Neural progenitor cell (in vitro differentiated cells): ENCODE measurements around the gene NIM1K. TPM values are rescaled to one million over a fixed set of nuclear protein-coding genes. Genes with fewer than 3 reads are reported as not detected.
A peak's percentile ranks its signal among the peaks of the same experiment; 100 is the strongest.

Source experiments
- DNase-seq: peaks from one replicate; pipeline ENCODE4 v3.0.0-alpha.2; 2016; ENCODE audit warnings: low spot score
- H2AFZ ChIP-seq: fragments of 200-600 bp; sonication (generic); replicated peaks from 2 replicates; pipeline ENCODE4 v1.6.1; 2016; ENCODE audit warnings: antibody characterized with exemption
- H3F3A ChIP-seq: fragments of 200-600 bp; sonication (generic); 2 replicates; pipeline ENCODE4 v1.6.1; 2016; ENCODE audit warnings: antibody characterized with exemption, low read depth
- H3K27ac ChIP-seq: fragments of 200-600 bp; sonication (generic); 2 replicates; pipeline ENCODE4 v1.5.1; 2016; ENCODE audit warnings: mild to moderate bottlenecking
- H3K27me3 ChIP-seq: fragments of 200-600 bp; sonication (generic); 2 replicates; pipeline ENCODE4 v1.6.1; 2016; ENCODE audit warnings: mild to moderate bottlenecking, moderate library complexity
- H3K36me3 ChIP-seq: fragments of 200-600 bp; sonication (generic); 2 replicates; pipeline ENCODE4 v1.5.1; 2016
- H3K4me1 ChIP-seq: fragments of 200-600 bp; sonication (generic); 2 replicates; pipeline ENCODE4 v1.6.1; 2016; ENCODE audit warnings: mixed run types
- H3K4me2 ChIP-seq: fragments of 200-600 bp; sonication (generic); 2 replicates; pipeline ENCODE4 v1.6.1; 2016
- H3K4me3 ChIP-seq: fragments of 200-600 bp; sonication (generic); 2 replicates; pipeline ENCODE4 v1.5.1; 2016
- H3K79me2 ChIP-seq: fragments of 200-600 bp; sonication (generic); 2 replicates; pipeline ENCODE4 v1.6.1; 2016; ENCODE audit warnings: low read depth
- H3K9ac ChIP-seq: fragments of 200-600 bp; sonication (generic); 2 replicates; pipeline ENCODE4 v1.6.1; 2016
- H3K9me3 ChIP-seq: fragments of 200-600 bp; sonication (generic); 2 replicates; pipeline ENCODE4 v1.5.1; 2016; ENCODE audit warnings: low read depth
- H4K20me1 ChIP-seq: fragments of 200-600 bp; sonication (generic); 2 replicates; pipeline ENCODE4 v1.6.1; 2016; ENCODE audit warnings: low read depth
- H3K27ac Mint-ChIP-seq: 3 replicates; pipeline ENCODE4 v1.8.0; 2021; ENCODE audit warnings: mixed read lengths
- H3K27me3 Mint-ChIP-seq: 2 replicates; pipeline ENCODE4 v1.8.0; 2022; ENCODE audit warnings: low read depth, mild to moderate bottlenecking, inconsistent platforms, moderate library complexity, mixed read lengths; ENCODE audit not compliant: insufficient read depth
- H3K36me3 Mint-ChIP-seq: 3 replicates; pipeline ENCODE4 v1.8.0; 2021; ENCODE audit warnings: mixed read lengths
- H3K4me1 Mint-ChIP-seq: 3 replicates; pipeline ENCODE4 v1.8.0; 2021; ENCODE audit warnings: mixed read lengths
- H3K4me3 Mint-ChIP-seq: 3 replicates; pipeline ENCODE4 v1.8.0; 2021; ENCODE audit warnings: mild to moderate bottlenecking, moderate library complexity, mixed read lengths
- H3K9me3 Mint-ChIP-seq: 3 replicates; pipeline ENCODE4 v1.8.0; 2020; ENCODE audit warnings: mixed read lengths
- EZH2 ChIP-seq: fragments of 200-600 bp; sonication (generic); IDR thresholded peaks from 2 replicates; pipeline ENCODE4 v1.6.1; 2017; ENCODE audit warnings: antibody characterized with exemption, mild to moderate bottlenecking, moderate library complexity
- EZH2phosphoT487 ChIP-seq: fragments of 200-600 bp; sonication (generic); IDR thresholded peaks from 2 replicates; pipeline ENCODE4 v1.6.1; 2017; ENCODE audit warnings: antibody characterized with exemption
- total RNA-seq: library from RNA; depleted of rRNA; stranded (reverse); fragments of >200 nt; gene quantifications from 2 replicates; pipeline ENCODE4 v1.2.3, GENCODE V29; 2015; ENCODE audit warnings: low replicate concordance
- TF ChIP-seq, protein P1 (sequence below): fragments of 200-600 bp; sonication (generic); IDR thresholded peaks from 2 replicates; pipeline ENCODE4 v1.5.1; 2017; ENCODE audit warnings: antibody characterized with exemption, mild to moderate bottlenecking

The NIM1K gene
- total RNA-seq, 1 donor from 2014 or later: not detected

DNA sequence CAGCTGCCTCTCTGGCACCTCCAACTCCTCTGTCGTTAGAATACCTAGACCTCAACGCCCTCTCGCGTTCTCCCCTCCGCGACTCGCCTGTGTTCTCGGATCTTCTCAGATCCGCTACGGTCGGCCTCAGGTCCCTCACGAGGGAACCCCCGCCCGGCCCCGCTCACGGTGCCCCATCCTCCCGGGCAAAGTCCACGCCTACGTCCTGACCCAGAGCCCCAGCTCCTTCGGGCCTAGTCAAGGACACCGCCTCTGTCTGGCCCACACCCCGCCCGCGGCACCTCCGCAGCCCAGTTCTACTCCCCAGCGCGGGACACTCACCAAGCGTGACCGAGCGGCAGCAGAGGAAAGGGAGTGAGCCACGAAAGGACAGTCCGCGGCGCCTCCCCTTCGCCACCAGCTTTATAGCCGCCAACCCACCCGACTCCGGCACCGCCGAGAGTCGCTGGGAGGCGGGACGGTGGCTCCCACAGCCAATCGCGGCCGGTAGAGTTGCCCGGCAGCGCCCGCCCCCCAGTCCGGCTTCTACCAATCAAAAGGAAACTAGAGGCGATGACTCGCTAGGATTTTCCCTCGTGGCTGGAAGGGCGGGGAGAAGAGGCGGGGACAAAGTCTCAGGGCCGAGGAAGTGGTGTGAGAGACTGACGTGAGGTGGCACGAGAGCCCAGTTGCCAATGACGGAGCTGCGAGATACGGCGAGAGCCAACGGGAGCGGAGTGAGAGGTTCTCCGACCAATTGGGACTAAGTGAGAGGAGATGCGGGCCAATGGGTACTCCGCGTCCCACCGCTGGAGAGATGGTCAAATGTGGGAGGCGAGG is 121.2 kb downstream of the NIM1K start, which contains the start of gene HMGCS1:
TSS of gene HMGCS1 (minus strand) at position 378 of the 819 bp plus-strand sequence. CDS start 14,447 bp downstream, outside the sequence.
- H3K9ac ChIP-seq: peak within 1 kb of the TSS; percentile 81
- H3K9me3 ChIP-seq: no peaks in the 10 kb centered on the region
- TF ChIP-seq EZH2: no peak
- TF ChIP-seq EZH2phosphoT487: no peak
- TF ChIP-seq, protein P1, sequence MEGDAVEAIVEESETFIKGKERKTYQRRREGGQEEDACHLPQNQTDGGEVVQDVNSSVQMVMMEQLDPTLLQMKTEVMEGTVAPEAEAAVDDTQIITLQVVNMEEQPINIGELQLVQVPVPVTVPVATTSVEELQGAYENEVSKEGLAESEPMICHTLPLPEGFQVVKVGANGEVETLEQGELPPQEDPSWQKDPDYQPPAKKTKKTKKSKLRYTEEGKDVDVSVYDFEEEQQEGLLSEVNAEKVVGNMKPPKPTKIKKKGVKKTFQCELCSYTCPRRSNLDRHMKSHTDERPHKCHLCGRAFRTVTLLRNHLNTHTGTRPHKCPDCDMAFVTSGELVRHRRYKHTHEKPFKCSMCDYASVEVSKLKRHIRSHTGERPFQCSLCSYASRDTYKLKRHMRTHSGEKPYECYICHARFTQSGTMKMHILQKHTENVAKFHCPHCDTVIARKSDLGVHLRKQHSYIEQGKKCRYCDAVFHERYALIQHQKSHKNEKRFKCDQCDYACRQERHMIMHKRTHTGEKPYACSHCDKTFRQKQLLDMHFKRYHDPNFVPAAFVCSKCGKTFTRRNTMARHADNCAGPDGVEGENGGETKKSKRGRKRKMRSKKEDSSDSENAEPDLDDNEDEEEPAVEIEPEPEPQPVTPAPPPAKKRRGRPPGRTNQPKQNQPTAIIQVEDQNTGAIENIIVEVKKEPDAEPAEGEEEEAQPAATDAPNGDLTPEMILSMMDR: no peak
- peaks cover 48% of the 10 kb centered on the region for H4K20me1 ChIP-seq
- H2AFZ ChIP-seq: peak within 1 kb of the TSS; percentile 70
- Mint-ChIP-seq H3K9me3 (peaks cover 26% of the 10 kb centered on the region), H3K4me1 (peaks cover 53% of the 10 kb centered on the region), H3K36me3 (peaks cover 31% of the 10 kb centered on the region), H3K27me3 (peaks cover 9% of the 10 kb centered on the region), H3K4me3 (peak within 1 kb of the TSS; percentile 100), H3K27ac (peak within 1 kb of the TSS; percentile 99)
- peak within 1 kb of the TSS; percentile 92 for H3K27ac ChIP-seq
- peaks cover 58% of the 10 kb centered on the region for H3K79me2 ChIP-seq
- H3K4me3 ChIP-seq: peak within 1 kb of the TSS; percentile 79
- DNase-seq: peak; percentile 98
- H3F3A ChIP-seq: peaks cover 44% of the 10 kb centered on the region
- peaks cover 5% of the 10 kb centered on the region for H3K36me3 ChIP-seq
- H3K27me3 ChIP-seq: no peaks in the 10 kb centered on the region
- peak within 1 kb of the TSS; percentile 95 for H3K4me2 ChIP-seq
- peaks cover 49% of the 10 kb centered on the region for H3K4me1 ChIP-seq

DNA sequence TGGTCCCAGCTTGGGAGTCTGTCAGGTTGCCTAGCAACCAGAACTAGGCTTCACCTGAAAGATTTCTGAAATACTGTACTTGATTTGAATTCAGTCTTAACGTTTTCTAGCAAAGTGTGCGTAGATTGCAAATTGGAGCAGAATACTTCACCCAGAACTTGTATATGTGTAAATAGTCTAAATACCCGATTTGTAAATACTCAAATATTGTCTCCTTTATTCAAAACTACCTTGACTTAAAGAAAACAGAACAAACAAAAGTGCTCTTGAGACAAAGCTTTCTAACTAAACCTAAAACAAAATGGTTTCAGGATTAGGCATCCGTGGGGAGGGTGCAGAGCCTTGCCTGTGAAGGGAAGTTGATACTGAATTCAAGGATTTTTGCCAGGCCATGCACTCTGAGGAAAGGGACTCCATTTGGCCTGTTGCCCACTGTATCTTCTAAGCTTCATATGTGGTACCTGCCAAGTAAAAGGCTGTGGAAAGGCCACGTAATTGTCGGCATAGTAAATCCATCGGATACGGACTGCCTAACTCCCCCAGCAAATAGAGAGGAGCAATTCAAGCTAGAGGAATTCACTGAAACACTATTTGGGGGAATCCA is 121.9 kb downstream of the NIM1K start:
- TF ChIP-seq EZH2phosphoT487 (no peak), EZH2 (no peak)
- TF ChIP-seq, protein P1: no peak
- no peak overlapping the region for H3K9ac ChIP-seq
- H3K9me3 ChIP-seq: no peaks in the 10 kb centered on the region
- peaks cover 9% of the 10 kb centered on the region for H3K27me3 Mint-ChIP-seq
- peak overlapping the region; percentile 99 for H3K27ac Mint-ChIP-seq
- peaks cover 26% of the 10 kb centered on the region for H3K9me3 Mint-ChIP-seq
- peak overlapping the region; percentile 92 for H3K27ac ChIP-seq
- peak overlapping the region; percentile 24 for H3K4me3 ChIP-seq
- peak overlapping the region; percentile 70 for H2AFZ ChIP-seq
- H3K4me3 Mint-ChIP-seq: peak overlapping the region; percentile 100
- peaks cover 46% of the 10 kb centered on the region for H3K4me1 Mint-ChIP-seq
- no peaks in the 10 kb centered on the region for H3K27me3 ChIP-seq
- H3K36me3 Mint-ChIP-seq: peaks cover 28% of the 10 kb centered on the region
- peaks cover 5% of the 10 kb centered on the region for H3K36me3 ChIP-seq
- peaks cover 37% of the 10 kb centered on the region for H3F3A ChIP-seq
- H3K4me2 ChIP-seq: peak overlapping the region; percentile 53
- peaks cover 41% of the 10 kb centered on the region for H4K20me1 ChIP-seq
- H3K4me1 ChIP-seq: peaks cover 42% of the 10 kb centered on the region
- peaks cover 51% of the 10 kb centered on the region for H3K79me2 ChIP-seq
- peak; percentile 50 for DNase-seq

DNA sequence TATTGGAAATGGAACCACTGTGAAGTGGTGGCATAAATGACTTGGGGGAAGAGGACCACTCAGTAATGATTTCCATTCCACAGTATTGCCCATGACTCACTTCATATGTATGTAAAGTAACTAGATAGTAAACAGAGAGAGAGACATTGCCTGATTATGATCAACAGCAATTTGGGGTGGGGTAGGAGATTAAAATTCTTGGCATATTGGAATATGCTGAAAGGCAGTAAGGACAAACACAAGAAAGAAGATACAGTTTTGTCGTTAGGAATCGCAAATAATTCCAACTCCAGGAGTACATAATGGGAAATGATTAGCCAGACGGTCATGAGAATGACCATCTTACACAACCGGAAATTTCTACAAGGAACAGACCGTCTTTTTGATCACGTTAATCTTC is 122.7 kb downstream of the NIM1K start:
- H3K36me3 ChIP-seq: peaks cover 5% of the 10 kb centered on the region
- peaks cover 34% of the 10 kb centered on the region for H3K4me1 ChIP-seq
- peak overlapping the region; percentile 70 for H2AFZ ChIP-seq
- Mint-ChIP-seq H3K4me3 (no peak overlapping the region), H3K9me3 (peaks cover 29% of the 10 kb centered on the region), H3K4me1 (peaks cover 39% of the 10 kb centered on the region), H3K27ac (peak overlapping the region; percentile 99), H3K36me3 (peaks cover 22% of the 10 kb centered on the region), H3K27me3 (peaks cover 9% of the 10 kb centered on the region)
- peaks cover 32% of the 10 kb centered on the region for H3F3A ChIP-seq
- DNase-seq: no peak
- H3K4me3 ChIP-seq: no peak overlapping the region
- no peaks in the 10 kb centered on the region for H3K9me3 ChIP-seq
- no peak overlapping the region for H3K9ac ChIP-seq
- TF ChIP-seq, protein P1: no peak
- TF ChIP-seq EZH2 (no peak), EZH2phosphoT487 (no peak)
- H4K20me1 ChIP-seq: peaks cover 34% of the 10 kb centered on the region
- peak overlapping the region; percentile 92 for H3K27ac ChIP-seq
- peaks cover 43% of the 10 kb centered on the region for H3K79me2 ChIP-seq
- H3K27me3 ChIP-seq: no peaks in the 10 kb centered on the region
- no peak overlapping the region for H3K4me2 ChIP-seq
